Immature natural killer cell (primary cell): Measurements from ENCODE around the gene GSG1. TPM values are rescaled to one million over a fixed set of nuclear protein-coding genes. Genes with fewer than 3 reads are reported as not detected.
"Not testable (repeated sequence)": the region's sequence is repeated elsewhere in the genome, so short reads cannot be mapped to it uniquely, and the experiment has no call there.

ENCODE experiments used
- DNase-seq, 3 donors: peaks; one replicate each; pipeline ENCODE4 v3.0.0; 2022; ENCODE audit warnings: mixed read lengths in 1 of 3
- H3K27ac Mint-ChIP-seq, 6 donors: one replicate each; pipeline ENCODE4 v1.8.0; 2020; ENCODE audit warnings: mixed read lengths in 6 of 6, mild to moderate bottlenecking in 5 of 6, inconsistent platforms in 4 of 6, moderate library complexity in 3 of 6
- H3K27me3 Mint-ChIP-seq, 3 donors: one replicate each; pipeline ENCODE4 v1.8.0; 2020 to 2021; ENCODE audit warnings: low read depth in 3 of 3, mild to moderate bottlenecking in 3 of 3, mixed read lengths in 3 of 3, moderate library complexity in 3 of 3, inconsistent platforms in 1 of 3
- H3K36me3 Mint-ChIP-seq, 3 donors: one replicate each; pipeline ENCODE4 v1.8.0; 2020; ENCODE audit warnings: mixed read lengths in 3 of 3, inconsistent platforms in 2 of 3, mild to moderate bottlenecking in 2 of 3
- H3K4me1 Mint-ChIP-seq, 2 donors: one replicate each; pipeline ENCODE4 v1.8.0; 2020; ENCODE audit warnings: inconsistent platforms in 2 of 2, mild to moderate bottlenecking in 2 of 2, mixed read lengths in 2 of 2, moderate library complexity in 1 of 2
- H3K4me3 Mint-ChIP-seq, 5 donors: one replicate each; pipeline ENCODE4 v1.8.0; 2020; ENCODE audit warnings: mild to moderate bottlenecking in 5 of 5, mixed read lengths in 5 of 5, inconsistent platforms in 3 of 5, moderate library complexity in 3 of 5
- H3K9me3 Mint-ChIP-seq, 6 donors: one replicate each; pipeline ENCODE4 v1.8.0; 2020; ENCODE audit warnings: mild to moderate bottlenecking in 6 of 6, mixed read lengths in 6 of 6, inconsistent platforms in 4 of 6, moderate library complexity in 3 of 6
- polyA plus RNA-seq, 3 donors: library from polyadenylated mRNA; unstranded; fragments of 300-500 nt; fragmentation: Illumina TruSeq; gene quantifications; one replicate each; pipeline ENCODE4 v1.2.3, GENCODE V29; 2021

GSG1 gene
- polyA plus RNA-seq, 3 donors from 2014 or later = 0.09 TPM; not detected in 2

GRCh38 chr12:13075118-13075480 lies 28.4 kb downstream of the GSG1 start:
- Mint-ChIP-seq H3K4me3 (no peak overlapping the region), H3K4me1 (no peaks in the 10 kb centered on the region), H3K27me3 (peaks cover 0 to 1% (median 0%) of the 10 kb centered on the region in 3 donors), H3K36me3 (peaks cover 4 to 37% (median 19%) of the 10 kb centered on the region in 3 donors), H3K27ac (no peak overlapping the region), H3K9me3 (no peaks in the 10 kb centered on the region)
- no peak for DNase-seq

DNA sequence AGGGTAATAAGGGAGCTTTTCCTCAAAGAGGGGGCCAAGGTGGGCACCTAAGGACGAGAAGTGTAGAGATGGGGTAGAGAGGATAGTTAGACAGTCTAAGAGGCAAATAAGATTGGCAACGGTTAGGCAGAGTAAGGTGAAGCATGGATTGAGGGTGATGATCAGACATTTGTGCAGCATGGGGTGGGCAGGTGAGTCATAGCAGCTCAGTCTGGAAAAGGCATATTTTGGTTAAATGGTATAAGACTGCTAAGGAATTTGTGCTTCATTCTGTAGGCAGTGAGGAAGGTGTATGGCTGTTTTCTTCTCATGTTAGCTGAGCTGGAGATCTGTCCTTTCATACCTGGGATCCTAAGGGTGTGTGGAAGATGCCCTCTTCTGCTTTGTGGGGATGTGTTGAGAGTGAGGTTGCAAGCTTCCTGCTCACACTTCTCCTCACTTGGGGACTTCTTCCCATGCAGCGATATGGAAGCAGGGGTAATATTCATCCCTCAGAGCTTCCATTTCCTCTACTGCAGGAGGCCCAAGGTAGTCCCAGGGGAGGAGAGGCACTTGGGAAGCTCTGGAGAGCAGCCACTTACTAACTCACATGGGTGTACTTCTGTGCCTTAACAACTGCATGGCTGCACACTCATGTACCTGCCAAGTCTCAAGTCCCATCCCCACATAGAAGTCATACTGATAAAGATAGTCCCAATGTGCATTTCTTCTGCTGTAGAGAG lies 28.9 kb downstream of the GSG1 start:
- H3K4me1 Mint-ChIP-seq = no peaks in the 10 kb centered on the region
- H3K27me3 Mint-ChIP-seq = peaks cover 0 to 1% (median 0%) of the 10 kb centered on the region in 3 donors
- no peaks in the 10 kb centered on the region for H3K9me3 Mint-ChIP-seq
- no peak overlapping the region for H3K4me3 Mint-ChIP-seq
- no peak overlapping the region for H3K27ac Mint-ChIP-seq
- peaks cover 4 to 36% (median 18%) of the 10 kb centered on the region in 3 donors for H3K36me3 Mint-ChIP-seq
- DNase-seq = no peak

DNA sequence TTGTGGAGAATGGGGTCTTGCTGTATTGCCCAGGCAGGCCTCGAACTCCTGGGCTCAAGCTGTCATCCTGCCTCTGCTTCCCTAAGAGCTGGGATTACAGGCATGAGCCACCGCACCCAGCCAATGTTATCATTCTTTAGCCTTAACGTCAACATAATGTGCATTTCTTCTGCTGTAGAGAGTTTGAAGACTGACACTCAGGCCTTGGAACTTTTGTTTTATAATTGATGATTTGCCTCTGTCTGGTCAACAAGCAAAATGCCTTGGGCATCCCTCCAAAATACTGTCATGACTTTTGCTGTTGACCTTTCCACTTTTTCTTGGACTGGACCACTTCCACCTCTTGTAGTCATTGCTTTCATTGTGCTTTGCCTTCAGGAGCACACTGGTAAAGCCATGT lies 30.3 kb downstream of the GSG1 start:
- peaks cover 0 to 1% (median 0%) of the 10 kb centered on the region in 3 donors for H3K27me3 Mint-ChIP-seq
- H3K9me3 Mint-ChIP-seq = no peaks in the 10 kb centered on the region
- no peak for DNase-seq
- H3K4me3 Mint-ChIP-seq = no peak overlapping the region
- no peak overlapping the region for H3K27ac Mint-ChIP-seq
- peaks cover 15 to 48% (median 21%) of the 10 kb centered on the region in 3 donors for H3K36me3 Mint-ChIP-seq
- no peaks in the 10 kb centered on the region for H3K4me1 Mint-ChIP-seq

DNA sequence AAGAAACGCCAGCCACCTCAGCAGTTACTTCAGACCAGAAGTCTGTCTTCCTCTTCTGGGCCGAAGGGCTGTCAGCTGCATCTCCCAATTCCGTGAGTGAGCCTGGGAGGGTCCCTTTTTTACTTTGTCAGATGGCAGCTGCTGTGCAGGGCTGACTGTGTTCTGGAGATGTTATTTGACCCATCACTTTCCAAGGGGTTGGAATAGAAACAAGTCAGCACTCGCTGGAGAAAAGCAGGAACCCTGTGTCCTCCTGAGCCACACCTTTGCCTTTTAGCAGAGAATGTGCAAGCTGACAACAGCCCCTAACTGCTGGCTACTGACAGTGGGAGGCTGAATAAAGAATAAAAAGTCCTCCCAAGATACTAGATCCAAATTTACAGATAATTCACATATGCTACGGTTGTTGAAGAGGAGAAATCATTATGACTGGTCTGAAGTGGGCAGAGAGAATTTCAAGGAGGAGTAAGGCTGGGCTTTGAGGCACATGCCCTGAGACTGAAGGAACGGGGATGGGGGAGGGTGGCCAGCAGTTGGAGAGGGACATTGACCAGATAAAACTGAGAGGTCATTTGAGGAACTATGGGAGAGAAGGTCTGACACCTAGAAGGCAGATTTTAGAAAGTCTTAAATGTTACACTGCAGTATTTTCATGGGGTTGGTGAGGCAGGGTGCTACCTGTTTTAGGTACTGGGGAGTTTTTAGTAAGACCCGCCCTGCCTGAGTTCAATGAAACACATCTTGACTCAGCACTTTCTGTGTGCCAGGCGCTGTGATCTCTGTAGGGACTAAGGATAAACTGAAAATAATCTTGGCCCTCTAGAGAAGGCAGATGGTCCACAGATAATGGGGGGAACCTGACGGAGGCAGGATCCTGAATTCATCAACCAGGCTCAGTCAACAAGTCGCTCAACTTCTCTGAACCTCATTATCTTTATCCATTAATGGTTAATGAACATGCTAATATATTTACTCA lies 31.9 kb downstream of the GSG1 start:
- peaks cover 0 to 2% (median 1%) of the 10 kb centered on the region in 3 donors for H3K27me3 Mint-ChIP-seq
- H3K4me1 Mint-ChIP-seq = peaks cover 0 to 7% of the 10 kb centered on the region in 2 donors
- DNase-seq = no peak
- H3K9me3 Mint-ChIP-seq = no peaks in the 10 kb centered on the region
- no peak overlapping the region for H3K4me3 Mint-ChIP-seq
- H3K27ac Mint-ChIP-seq = no peak overlapping the region
- peaks cover 15 to 59% (median 21%) of the 10 kb centered on the region in 3 donors for H3K36me3 Mint-ChIP-seq

DNA sequence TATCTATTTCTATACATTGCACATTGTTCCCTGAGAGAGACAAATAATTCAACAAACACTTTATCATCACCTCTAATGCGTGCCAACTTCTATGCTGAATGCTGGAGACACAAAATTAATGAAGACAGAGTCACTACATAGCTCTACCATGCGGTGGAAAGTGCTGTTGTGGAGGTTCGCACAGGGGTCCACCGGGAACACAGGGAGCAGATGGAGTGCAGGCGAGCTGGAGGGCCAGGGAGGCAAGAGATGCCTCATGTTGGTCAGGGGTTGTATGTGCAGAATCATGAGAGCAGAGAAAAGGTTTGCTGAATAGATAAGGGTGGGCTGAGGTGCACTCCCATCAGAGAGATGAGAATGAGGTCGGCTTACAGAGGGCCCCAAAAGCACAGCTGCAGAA lies 34.1 kb downstream of the GSG1 start:
- peaks cover 0 to 2% (median 1%) of the 10 kb centered on the region in 3 donors for H3K27me3 Mint-ChIP-seq
- peaks cover 15 to 46% (median 21%) of the 10 kb centered on the region in 3 donors for H3K36me3 Mint-ChIP-seq
- H3K9me3 Mint-ChIP-seq = no peaks in the 10 kb centered on the region
- H3K4me3 Mint-ChIP-seq = no peak overlapping the region
- no peak overlapping the region for H3K27ac Mint-ChIP-seq
- no peak for DNase-seq
- H3K4me1 Mint-ChIP-seq = peaks cover 0 to 7% of the 10 kb centered on the region in 2 donors

- Mint-ChIP-seq H3K27ac (peak overlapping the region in 4 of 6 donors; percentile 5 to 81 (median 22)), H3K4me1 (peaks cover 0 to 7% of the 10 kb centered on the region in 2 donors), H3K27me3 (peaks cover 0 to 2% (median 1%) of the 10 kb centered on the region in 3 donors), H3K36me3 (peaks cover 15 to 34% (median 16%) of the 10 kb centered on the region in 3 donors), H3K9me3 (no peaks in the 10 kb centered on the region), H3K4me3 (no peak overlapping the region)
- peak in 2 of 3 donors; percentile 5 to 7 for DNase-seq
Observed at GRCh38 chr12:13067322-13067721, 36.1 kb downstream of the GSG1 start.

GRCh38 chr12:13066459-13066858 lies 37.0 kb downstream of the GSG1 start:
- peak; percentile 3 to 32 (median 19) for DNase-seq
- Mint-ChIP-seq H3K4me1 (peaks cover 0 to 7% of the 10 kb centered on the region in 2 donors), H3K27ac (peak overlapping the region in 2 of 6 donors; percentile 62 to 81), H3K4me3 (no peak overlapping the region), H3K36me3 (peaks cover 19 to 38% (median 20%) of the 10 kb centered on the region in 3 donors), H3K9me3 (no peaks in the 10 kb centered on the region), H3K27me3 (peaks cover 0 to 2% (median under 1%) of the 10 kb centered on the region in 3 donors)

GRCh38 chr12:13066014-13066413 lies 37.5 kb downstream of the GSG1 start:
- Mint-ChIP-seq H3K27me3 (peaks cover 0 to 2% (median 0%) of the 10 kb centered on the region in 3 donors), H3K9me3 (no peaks in the 10 kb centered on the region), H3K4me1 (peaks cover 0 to 7% of the 10 kb centered on the region in 2 donors), H3K36me3 (peaks cover 19 to 36% (median 19%) of the 10 kb centered on the region in 3 donors), H3K27ac (no peak overlapping the region), H3K4me3 (no peak overlapping the region)
- no peak for DNase-seq

GRCh38 chr12:13062669-13063068 lies 40.8 kb downstream of the GSG1 start:
- DNase-seq = no peak
- Mint-ChIP-seq H3K27me3 (peaks cover 0 to 2% (median 1%) of the 10 kb centered on the region in 3 donors), H3K4me3 (no peak overlapping the region), H3K36me3 (peaks cover 7 to 29% (median 15%) of the 10 kb centered on the region in 3 donors), H3K9me3 (no peaks in the 10 kb centered on the region), H3K4me1 (peaks cover 0 to 7% of the 10 kb centered on the region in 2 donors), H3K27ac (no peak overlapping the region)

DNA sequence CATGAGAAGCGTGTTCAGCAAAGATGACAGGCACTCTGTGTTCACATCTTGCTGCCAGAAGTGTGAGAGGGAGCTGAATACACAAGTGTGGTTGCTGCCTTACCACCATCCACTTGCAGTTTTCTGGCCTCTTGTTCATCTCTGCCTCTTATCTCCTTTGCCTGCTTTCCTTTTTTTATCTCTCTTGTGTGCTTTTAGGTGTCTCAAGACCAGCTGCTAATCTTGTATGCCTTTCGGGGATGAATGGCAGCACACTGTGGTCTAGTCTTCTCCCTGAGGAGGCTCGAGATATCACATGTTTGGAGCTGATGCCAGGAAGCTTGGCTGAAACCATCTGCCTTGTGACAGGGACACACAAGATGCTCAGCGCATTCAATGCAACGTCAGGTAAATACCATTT lies 42.1 kb downstream of the GSG1 start:
- H3K36me3 Mint-ChIP-seq = peaks cover 9 to 23% (median 15%) of the 10 kb centered on the region in 3 donors
- H3K4me1 Mint-ChIP-seq = no peaks in the 10 kb centered on the region
- peaks cover 0 to 4% (median 0%) of the 10 kb centered on the region in 3 donors for H3K27me3 Mint-ChIP-seq

DNA sequence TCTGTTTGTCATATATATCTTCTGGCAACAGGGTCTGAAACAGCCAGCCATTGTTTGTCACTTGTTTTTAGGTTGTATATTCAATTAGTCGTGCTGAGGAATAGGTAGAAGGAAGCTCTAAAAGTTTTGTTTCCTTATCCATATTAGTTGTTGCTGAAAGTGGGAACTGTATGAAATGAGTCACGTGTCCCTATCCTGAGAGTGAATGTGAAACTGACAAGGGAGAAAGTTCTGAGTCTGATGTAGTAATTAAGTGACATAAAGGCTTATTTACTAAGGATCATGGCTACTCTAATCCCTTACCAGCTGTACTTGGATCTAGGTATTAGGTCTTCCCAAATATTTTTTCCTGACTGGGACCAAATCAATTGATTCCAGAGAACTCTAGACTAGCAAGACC lies 42.9 kb downstream of the GSG1 start:
- DNase-seq = no peak
- no peaks in the 10 kb centered on the region for H3K9me3 Mint-ChIP-seq
- H3K4me3 Mint-ChIP-seq = no peak overlapping the region
- peaks cover 16 to 28% (median 18%) of the 10 kb centered on the region in 3 donors for H3K36me3 Mint-ChIP-seq
- H3K4me1 Mint-ChIP-seq = no peaks in the 10 kb centered on the region
- no peak overlapping the region for H3K27ac Mint-ChIP-seq
- peaks cover 0 to 4% (median 0%) of the 10 kb centered on the region in 3 donors for H3K27me3 Mint-ChIP-seq

More for the DNA sequence above, 42.1 kb downstream of the GSG1 start:
- Mint-ChIP-seq H3K27ac (no peak overlapping the region), H3K4me3 (no peak overlapping the region), H3K9me3 (no peaks in the 10 kb centered on the region)
- no peak for DNase-seq

DNA sequence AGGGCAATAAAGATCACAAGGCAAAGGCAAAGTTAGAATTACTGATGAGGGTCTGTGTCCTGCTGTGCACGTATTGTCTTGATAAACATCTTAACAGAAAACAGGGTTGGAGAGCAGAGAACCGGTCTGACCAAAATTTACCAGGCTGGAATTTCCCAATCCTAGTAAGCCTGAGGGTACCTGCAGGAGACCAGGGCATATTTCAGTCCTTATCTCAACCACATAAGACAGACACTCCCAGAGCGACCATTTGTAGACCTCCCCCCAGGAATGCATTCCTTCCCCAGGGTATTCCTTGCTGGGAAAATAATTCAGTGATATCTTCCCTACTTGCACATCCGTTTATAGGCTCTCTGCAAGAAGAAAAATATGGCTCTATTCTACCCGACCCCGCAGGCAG lies 49.9 kb downstream of the GSG1 start:
- not testable (repeated sequence) for H3K4me3 Mint-ChIP-seq

DNA sequence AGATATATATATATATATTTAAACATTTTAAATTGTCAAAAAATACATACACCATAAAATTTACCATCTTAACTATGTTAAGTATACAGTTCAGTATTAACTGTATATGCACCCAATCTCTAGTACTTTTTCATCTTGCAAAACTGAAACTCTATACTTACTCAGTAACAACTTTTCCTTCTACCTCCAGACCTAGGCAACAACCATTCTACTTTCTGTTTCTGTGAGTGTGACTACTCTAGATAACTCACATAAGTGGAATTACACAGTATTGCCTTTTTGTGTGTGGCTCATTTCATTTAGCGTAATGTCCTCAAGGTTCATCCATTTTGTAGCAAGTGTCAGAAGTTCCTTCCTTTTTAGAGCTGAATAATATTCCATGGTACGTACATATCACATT lies 51.0 kb downstream of the GSG1 start:
- H3K4me1 Mint-ChIP-seq = no peaks in the 10 kb centered on the region
- peaks cover 5 to 16% (median 8%) of the 10 kb centered on the region in 6 donors for H3K9me3 Mint-ChIP-seq
- H3K36me3 Mint-ChIP-seq = peaks cover 10 to 19% (median 14%) of the 10 kb centered on the region in 3 donors
- no peak overlapping the region for H3K4me3 Mint-ChIP-seq
- no peak for DNase-seq
- peaks cover 0 to 4% (median 0%) of the 10 kb centered on the region in 3 donors for H3K27me3 Mint-ChIP-seq
- H3K27ac Mint-ChIP-seq = no peak overlapping the region

More for the DNA sequence above, 49.9 kb downstream of the GSG1 start:
- not testable (repeated sequence) for H3K27me3 Mint-ChIP-seq, DNase-seq, H3K4me1 Mint-ChIP-seq, H3K27ac Mint-ChIP-seq
- peaks cover 5 to 16% (median 8%) of the 10 kb centered on the region in 6 donors for H3K9me3 Mint-ChIP-seq
- peaks cover 12 to 21% (median 19%) of the 10 kb centered on the region in 3 donors for H3K36me3 Mint-ChIP-seq
